ENCODE data around the gene PRM1.
"Not testable (repeated sequence)": the region's sequence is repeated elsewhere in the genome, so short reads cannot be mapped to it uniquely, and the experiment has no call there.

The PRM1 gene

GRCh38 chr16:11292076-11292748 lies 11.1 kb upstream of the PRM1 start:
- no peaks in the 10 kb centered on the region for H3K36me3 ChIP-seq (replicated peaks in 1 of 2; ENCODE audit: control insufficient read depth in 2 of 2, insufficient read depth in 2 of 2, low read length in 2 of 2)
- peaks cover 13 to 17% of the 10 kb centered on the region in 2 donors for H3K4me1 ChIP-seq (ENCODE audit: control insufficient read depth in 2 of 2, insufficient read depth in 1 of 2, low read depth in 1 of 2, low read length in 2 of 2)
- no peak overlapping the region for H2BK12ac ChIP-seq (ENCODE audit: low read length)
- peaks cover 0 to 3% (median 0%) of the 10 kb centered on the region in 3 experiments for H3K27me3 ChIP-seq (ENCODE audit: control insufficient read depth in 3 of 3, insufficient read depth in 3 of 3, low read depth in 1 of 3, low read length in 3 of 3)
- no peak overlapping the region for H3K4ac ChIP-seq (ENCODE audit: low read length)
- no peak overlapping the region for H2BK15ac ChIP-seq (ENCODE audit: low read length)
- H2BK5ac ChIP-seq (ENCODE audit: low read length): no peak overlapping the region
- H3K9ac ChIP-seq (ENCODE audit: low read depth, low read length, poor library complexity): no peak overlapping the region
- H4K91ac ChIP-seq (ENCODE audit: low read depth, low read length, poor library complexity): no peak overlapping the region
- H3K18ac ChIP-seq (ENCODE audit: low read length): peak overlapping the region; percentile 52
- no peak for DNase-seq (ENCODE audit: low spot score)
- no peak overlapping the region for H3K4me3 ChIP-seq (ENCODE audit: low read length in 2 of 2)
- no peaks in the 10 kb centered on the region for H3K79me1 ChIP-seq (ENCODE audit: low read depth, low read length)
- peaks cover 0 to 4% of the 10 kb centered on the region in 2 donors for H3K9me3 ChIP-seq (replicated peaks in 1 of 2; ENCODE audit: control insufficient read depth in 2 of 2, insufficient read depth in 1 of 2, low read depth in 1 of 2, low read length in 2 of 2)
- H2AK5ac ChIP-seq (ENCODE audit: low read depth, low read length): no peak overlapping the region
- H3K14ac ChIP-seq (ENCODE audit: low read length): no peak overlapping the region
- H4K8ac ChIP-seq (ENCODE audit: low read depth, low read length): no peak overlapping the region
- H3K27ac ChIP-seq (replicated peaks; ENCODE audit: low read length): no peak overlapping the region
- H3K23ac ChIP-seq (ENCODE audit: low read depth, low read length, poor library complexity): no peak overlapping the region
- H2BK120ac ChIP-seq (ENCODE audit: low read depth, low read length): no peak overlapping the region
- no CpG with 5 or more reads among the region's 7 CpGs for WGBS, 2 donors (ENCODE audit: extremely low coverage in 2 of 2, insufficient read length in 2 of 2, insufficient replicate concordance in 1 of 2)
- no peak overlapping the region for H3K4me2 ChIP-seq (ENCODE audit: insufficient read depth, low read length, poor library complexity, severe bottlenecking)
- no peak overlapping the region for H2AFZ ChIP-seq (ENCODE audit: low read length)

- no peak overlapping the region for H2BK5ac ChIP-seq (ENCODE audit: low read length)
- no peak for DNase-seq (ENCODE audit: low spot score)
- no peaks in the 10 kb centered on the region for H3K79me1 ChIP-seq (ENCODE audit: low read depth, low read length)
- H3K4ac ChIP-seq (ENCODE audit: low read length): no peak overlapping the region
- H4K8ac ChIP-seq (ENCODE audit: low read depth, low read length): no peak overlapping the region
- H3K18ac ChIP-seq (ENCODE audit: low read length): no peak overlapping the region
- no peak overlapping the region for H2BK12ac ChIP-seq (ENCODE audit: low read length)
- H3K36me3 ChIP-seq (replicated peaks in 1 of 2; ENCODE audit: control insufficient read depth in 2 of 2, insufficient read depth in 2 of 2, low read length in 2 of 2): no peaks in the 10 kb centered on the region
- no peak overlapping the region for H3K4me3 ChIP-seq (ENCODE audit: low read length in 2 of 2)
- no peak overlapping the region for H3K4me2 ChIP-seq (ENCODE audit: insufficient read depth, low read length, poor library complexity, severe bottlenecking)
- H3K27me3 ChIP-seq (ENCODE audit: control insufficient read depth in 3 of 3, insufficient read depth in 3 of 3, low read depth in 1 of 3, low read length in 3 of 3): peaks cover 0 to 3% (median 0%) of the 10 kb centered on the region in 3 experiments
- H3K23ac ChIP-seq (ENCODE audit: low read depth, low read length, poor library complexity): no peak overlapping the region
- H2AFZ ChIP-seq (ENCODE audit: low read length): no peak overlapping the region
- no peak overlapping the region for H2BK120ac ChIP-seq (ENCODE audit: low read depth, low read length)
- no peak overlapping the region for H2AK5ac ChIP-seq (ENCODE audit: low read depth, low read length)
- H3K4me1 ChIP-seq (ENCODE audit: control insufficient read depth in 2 of 2, insufficient read depth in 1 of 2, low read depth in 1 of 2, low read length in 2 of 2): peaks cover 8 to 13% of the 10 kb centered on the region in 2 donors
- no peak overlapping the region for H3K9ac ChIP-seq (ENCODE audit: low read depth, low read length, poor library complexity)
- WGBS, 2 donors (ENCODE audit: extremely low coverage in 2 of 2, insufficient read length in 2 of 2, insufficient replicate concordance in 1 of 2): no CpG with 5 or more reads among the region's 10 CpGs
- H4K91ac ChIP-seq (ENCODE audit: low read depth, low read length, poor library complexity): no peak overlapping the region
- H2BK15ac ChIP-seq (ENCODE audit: low read length): no peak overlapping the region
- no peak overlapping the region for H3K14ac ChIP-seq (ENCODE audit: low read length)
- peaks cover 0 to 4% of the 10 kb centered on the region in 2 donors for H3K9me3 ChIP-seq (replicated peaks in 1 of 2; ENCODE audit: control insufficient read depth in 2 of 2, insufficient read depth in 1 of 2, low read depth in 1 of 2, low read length in 2 of 2)
- H3K27ac ChIP-seq (replicated peaks; ENCODE audit: low read length): no peak overlapping the region
Measured at GRCh38 chr16:11291091-11291703, 10.1 kb upstream of the PRM1 start.

- H3K9me3 ChIP-seq (replicated peaks in 1 of 2; ENCODE audit: control insufficient read depth in 2 of 2, insufficient read depth in 1 of 2, low read depth in 1 of 2, low read length in 2 of 2): peaks cover 0 to 4% of the 10 kb centered on the region in 2 donors
- no peak overlapping the region for H3K4ac ChIP-seq (ENCODE audit: low read length)
- no CpG with 5 or more reads among the region's 8 CpGs for WGBS, 2 donors (ENCODE audit: extremely low coverage in 2 of 2, insufficient read length in 2 of 2, insufficient replicate concordance in 1 of 2)
- peak overlapping the region; percentile 82 for H4K8ac ChIP-seq (ENCODE audit: low read depth, low read length)
- no peak overlapping the region for H4K91ac ChIP-seq (ENCODE audit: low read depth, low read length, poor library complexity)
- peaks cover 8 to 15% of the 10 kb centered on the region in 2 donors for H3K4me1 ChIP-seq (ENCODE audit: control insufficient read depth in 2 of 2, insufficient read depth in 1 of 2, low read depth in 1 of 2, low read length in 2 of 2)
- no peak overlapping the region for H2BK5ac ChIP-seq (ENCODE audit: low read length)
- H2BK15ac ChIP-seq (ENCODE audit: low read length): no peak overlapping the region
- no peak overlapping the region for H3K23ac ChIP-seq (ENCODE audit: low read depth, low read length, poor library complexity)
- no peak overlapping the region for H3K4me2 ChIP-seq (ENCODE audit: insufficient read depth, low read length, poor library complexity, severe bottlenecking)
- no peak overlapping the region for H2AFZ ChIP-seq (ENCODE audit: low read length)
- DNase-seq (ENCODE audit: low spot score): no peak
- H3K27me3 ChIP-seq (ENCODE audit: control insufficient read depth in 3 of 3, insufficient read depth in 3 of 3, low read depth in 1 of 3, low read length in 3 of 3): peaks cover 0 to 3% (median 0%) of the 10 kb centered on the region in 3 experiments
- H3K79me1 ChIP-seq (ENCODE audit: low read depth, low read length): no peaks in the 10 kb centered on the region
- no peak overlapping the region for H3K4me3 ChIP-seq (ENCODE audit: low read length in 2 of 2)
- peak overlapping the region; percentile 88 for H2AK5ac ChIP-seq (ENCODE audit: low read depth, low read length)
- peak overlapping the region; percentile 2 for H3K18ac ChIP-seq (ENCODE audit: low read length)
- no peaks in the 10 kb centered on the region for H3K36me3 ChIP-seq (replicated peaks in 1 of 2; ENCODE audit: control insufficient read depth in 2 of 2, insufficient read depth in 2 of 2, low read length in 2 of 2)
- H3K9ac ChIP-seq (ENCODE audit: low read depth, low read length, poor library complexity): no peak overlapping the region
- no peak overlapping the region for H3K27ac ChIP-seq (replicated peaks; ENCODE audit: low read length)
- H3K14ac ChIP-seq (ENCODE audit: low read length): no peak overlapping the region
- H2BK12ac ChIP-seq (ENCODE audit: low read length): peak overlapping the region; percentile 35
- no peak overlapping the region for H2BK120ac ChIP-seq (ENCODE audit: low read depth, low read length)
Measured at GRCh38 chr16:11290102-11290893, 9.2 kb upstream of the PRM1 start.

- not testable (repeated sequence) for H3K4me3 ChIP-seq (ENCODE audit: low read length in 2 of 2); H3K9ac ChIP-seq (ENCODE audit: low read depth, low read length, poor library complexity); H2BK120ac ChIP-seq (ENCODE audit: low read depth, low read length); H2BK12ac ChIP-seq (ENCODE audit: low read length); H4K91ac ChIP-seq (ENCODE audit: low read depth, low read length, poor library complexity); DNase-seq (ENCODE audit: low spot score); H3K14ac ChIP-seq (ENCODE audit: low read length); H3K36me3 ChIP-seq (replicated peaks in 1 of 2; ENCODE audit: control insufficient read depth in 2 of 2, insufficient read depth in 2 of 2, low read length in 2 of 2); H2AK5ac ChIP-seq (ENCODE audit: low read depth, low read length); H3K4ac ChIP-seq (ENCODE audit: low read length); H3K79me1 ChIP-seq (ENCODE audit: low read depth, low read length); H3K27ac ChIP-seq (replicated peaks; ENCODE audit: low read length); H2AFZ ChIP-seq (ENCODE audit: low read length); H3K27me3 ChIP-seq (ENCODE audit: control insufficient read depth in 3 of 3, insufficient read depth in 3 of 3, low read depth in 1 of 3, low read length in 3 of 3); H3K4me2 ChIP-seq (ENCODE audit: insufficient read depth, low read length, poor library complexity, severe bottlenecking); H2BK5ac ChIP-seq (ENCODE audit: low read length); H3K18ac ChIP-seq (ENCODE audit: low read length); H2BK15ac ChIP-seq (ENCODE audit: low read length); H4K8ac ChIP-seq (ENCODE audit: low read depth, low read length); H3K9me3 ChIP-seq (replicated peaks in 1 of 2; ENCODE audit: control insufficient read depth in 2 of 2, insufficient read depth in 1 of 2, low read depth in 1 of 2, low read length in 2 of 2); H3K23ac ChIP-seq (ENCODE audit: low read depth, low read length, poor library complexity)
- peaks cover 8 to 16% of the 10 kb centered on the region in 2 donors for H3K4me1 ChIP-seq (ENCODE audit: control insufficient read depth in 2 of 2, insufficient read depth in 1 of 2, low read depth in 1 of 2, low read length in 2 of 2)
- WGBS, 2 donors (ENCODE audit: extremely low coverage in 2 of 2, insufficient read length in 2 of 2, insufficient replicate concordance in 1 of 2): no CpG with 5 or more reads among the region's 4 CpGs
Measured at GRCh38 chr16:11289696-11290095, 8.6 kb upstream of the PRM1 start.

Data from neuronal stem cell (in vitro differentiated cells).